ENCODE measurements around the gene MED25. TPM values are rescaled to one million over a fixed set of nuclear protein-coding genes. Genes with fewer than 3 reads are reported as not detected.

The MED25 gene
- total RNA-seq, 1 donor from 2014 or later = 40.1 TPM

DNA sequence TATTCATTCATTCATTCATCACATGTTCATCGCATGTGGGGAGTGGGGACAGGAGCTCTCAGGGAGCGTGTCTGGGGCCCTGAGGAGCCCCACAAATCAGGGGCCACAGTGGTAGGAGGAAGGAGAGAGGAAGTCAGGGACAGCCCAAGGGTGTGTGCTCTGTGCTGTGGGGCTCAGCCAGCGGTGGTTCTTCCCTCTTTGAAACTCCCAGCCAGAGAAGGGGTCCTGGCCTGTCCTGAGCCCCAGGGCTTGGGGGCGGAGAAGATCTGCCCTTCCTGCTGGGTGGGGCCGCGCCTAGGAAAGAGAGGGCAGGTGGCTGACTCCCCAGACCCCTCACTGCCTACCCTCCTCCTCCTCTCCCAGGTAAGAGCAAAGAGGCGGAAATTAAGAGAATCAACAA is 36.7 kb upstream of the MED25 start:
- H3K27ac Mint-ChIP-seq (ENCODE audit: unreplicated experiment) = peak overlapping the region; percentile 65
- H3K27me3 Mint-ChIP-seq (ENCODE audit: low read depth) = no peaks in the 10 kb centered on the region
- peaks cover 19% of the 10 kb centered on the region for H3K36me3 Mint-ChIP-seq (ENCODE audit: low read depth)
- peaks cover 9% of the 10 kb centered on the region for H3K4me1 Mint-ChIP-seq (ENCODE audit: low read depth)
- H3K9me3 Mint-ChIP-seq (ENCODE audit: low read depth) = no peaks in the 10 kb centered on the region
- H3K4me3 Mint-ChIP-seq (ENCODE audit: unreplicated experiment) = no peak overlapping the region
- DNase-seq (ENCODE audit: low spot score) = no peak
- TF ChIP-seq, protein P1, sequence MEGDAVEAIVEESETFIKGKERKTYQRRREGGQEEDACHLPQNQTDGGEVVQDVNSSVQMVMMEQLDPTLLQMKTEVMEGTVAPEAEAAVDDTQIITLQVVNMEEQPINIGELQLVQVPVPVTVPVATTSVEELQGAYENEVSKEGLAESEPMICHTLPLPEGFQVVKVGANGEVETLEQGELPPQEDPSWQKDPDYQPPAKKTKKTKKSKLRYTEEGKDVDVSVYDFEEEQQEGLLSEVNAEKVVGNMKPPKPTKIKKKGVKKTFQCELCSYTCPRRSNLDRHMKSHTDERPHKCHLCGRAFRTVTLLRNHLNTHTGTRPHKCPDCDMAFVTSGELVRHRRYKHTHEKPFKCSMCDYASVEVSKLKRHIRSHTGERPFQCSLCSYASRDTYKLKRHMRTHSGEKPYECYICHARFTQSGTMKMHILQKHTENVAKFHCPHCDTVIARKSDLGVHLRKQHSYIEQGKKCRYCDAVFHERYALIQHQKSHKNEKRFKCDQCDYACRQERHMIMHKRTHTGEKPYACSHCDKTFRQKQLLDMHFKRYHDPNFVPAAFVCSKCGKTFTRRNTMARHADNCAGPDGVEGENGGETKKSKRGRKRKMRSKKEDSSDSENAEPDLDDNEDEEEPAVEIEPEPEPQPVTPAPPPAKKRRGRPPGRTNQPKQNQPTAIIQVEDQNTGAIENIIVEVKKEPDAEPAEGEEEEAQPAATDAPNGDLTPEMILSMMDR (IDR thresholded peaks at IDR 0.05) = no peak

DNA sequence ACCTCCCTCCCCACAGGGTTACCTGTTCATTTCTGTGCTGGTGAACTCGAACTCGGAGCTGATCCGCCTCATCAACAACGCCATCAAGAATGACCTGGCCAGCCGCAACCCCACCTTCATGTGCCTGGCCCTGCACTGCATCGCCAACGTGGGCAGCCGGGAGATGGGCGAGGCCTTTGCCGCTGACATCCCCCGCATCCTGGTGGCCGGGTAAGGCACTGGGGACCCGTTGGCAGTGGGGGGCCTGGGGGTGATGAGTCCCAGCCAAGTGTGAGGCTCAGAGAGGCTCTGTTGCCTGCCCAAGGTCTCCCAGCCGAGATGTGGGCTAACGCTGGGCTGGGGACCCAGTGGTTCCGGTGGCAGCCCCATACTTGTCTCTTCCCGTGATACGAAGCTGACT is 35.6 kb upstream of the MED25 start:
- TF ChIP-seq, protein P1 (IDR thresholded peaks at IDR 0.05) = no peak
- peaks cover 19% of the 10 kb centered on the region for H3K36me3 Mint-ChIP-seq (ENCODE audit: low read depth)
- no peak overlapping the region for H3K4me3 Mint-ChIP-seq (ENCODE audit: unreplicated experiment)
- no peak for DNase-seq (ENCODE audit: low spot score)
- H3K27me3 Mint-ChIP-seq (ENCODE audit: low read depth) = no peaks in the 10 kb centered on the region
- H3K27ac Mint-ChIP-seq (ENCODE audit: unreplicated experiment) = no peak overlapping the region
- H3K4me1 Mint-ChIP-seq (ENCODE audit: low read depth) = peaks cover 13% of the 10 kb centered on the region
- H3K9me3 Mint-ChIP-seq (ENCODE audit: low read depth) = no peaks in the 10 kb centered on the region

DNA sequence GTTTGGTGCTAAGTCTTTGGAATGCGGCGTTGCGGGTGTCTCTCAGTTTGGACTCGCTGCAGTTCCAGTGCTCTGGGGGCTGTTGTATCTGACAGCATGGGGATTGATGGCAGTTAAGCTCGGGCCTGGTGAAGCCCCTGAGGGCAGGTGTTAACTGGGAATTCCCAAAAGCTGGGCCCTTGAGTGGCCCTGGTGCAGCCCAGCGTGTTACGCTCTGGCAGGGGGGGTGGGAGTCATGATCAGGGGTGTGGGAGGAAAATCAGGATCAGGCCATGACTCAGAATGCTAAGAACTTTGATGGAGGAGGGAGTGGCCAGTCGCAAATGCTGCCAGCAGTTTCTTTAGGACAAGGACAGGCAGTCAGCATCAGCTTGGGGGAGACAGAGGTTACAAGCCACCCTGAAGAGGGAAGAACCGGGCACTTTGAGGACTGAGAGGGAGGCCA is 31.7 kb upstream of the MED25 start:
- Mint-ChIP-seq H3K4me3 (ENCODE audit: unreplicated experiment) (no peak overlapping the region), H3K4me1 (ENCODE audit: low read depth) (peaks cover 13% of the 10 kb centered on the region), H3K9me3 (ENCODE audit: low read depth) (no peaks in the 10 kb centered on the region), H3K36me3 (ENCODE audit: low read depth) (peaks cover 27% of the 10 kb centered on the region), H3K27ac (ENCODE audit: unreplicated experiment) (peak overlapping the region; percentile 67), H3K27me3 (ENCODE audit: low read depth) (no peaks in the 10 kb centered on the region)
- DNase-seq (ENCODE audit: low spot score) = no peak
- TF ChIP-seq, protein P1 (IDR thresholded peaks at IDR 0.05) = no peak

DNA sequence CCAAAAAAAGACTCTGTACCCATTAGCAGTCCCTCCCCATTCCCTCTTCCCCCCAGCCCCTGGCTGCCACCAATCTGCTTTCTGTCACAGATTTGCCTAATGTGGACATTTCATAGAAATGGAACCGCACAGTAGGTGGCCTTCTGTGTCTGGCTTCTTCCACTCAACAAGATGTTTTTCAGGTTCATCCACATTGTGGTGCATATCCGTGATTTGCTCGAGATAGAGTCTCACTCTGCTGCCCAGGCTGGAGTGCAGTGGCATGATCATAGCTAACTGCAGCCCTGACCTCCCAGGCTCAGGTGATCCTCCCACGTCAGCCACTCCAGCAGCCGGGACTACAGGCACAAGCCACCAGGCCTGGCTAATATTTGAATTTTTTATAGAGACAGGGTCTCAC is 30.3 kb upstream of the MED25 start:
- Mint-ChIP-seq H3K9me3 (ENCODE audit: low read depth) (no peaks in the 10 kb centered on the region), H3K4me1 (ENCODE audit: low read depth) (peaks cover 13% of the 10 kb centered on the region)
- TF ChIP-seq, protein P1 (IDR thresholded peaks at IDR 0.05) = no peak

DNA sequence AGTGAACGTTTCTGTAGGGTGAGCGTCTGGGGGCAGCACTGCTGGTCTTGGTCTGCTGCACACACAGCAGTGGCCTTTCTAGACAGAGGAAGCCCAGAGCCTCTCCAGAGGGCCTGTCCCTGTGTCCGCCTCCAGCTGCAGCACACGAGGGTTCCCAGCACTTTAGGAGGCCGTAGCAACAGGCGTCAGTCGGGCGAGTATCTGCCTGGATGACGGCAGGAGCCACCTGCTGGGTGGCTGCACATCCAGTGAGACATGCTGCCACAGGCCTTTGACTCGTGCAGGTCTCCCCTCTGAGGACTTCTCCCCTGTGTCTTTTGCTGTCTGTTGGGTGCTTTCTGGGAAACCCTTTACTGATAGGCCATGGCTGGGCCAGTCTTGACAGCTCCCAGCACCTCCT is 29.2 kb upstream of the MED25 start:
- Mint-ChIP-seq H3K4me3 (ENCODE audit: unreplicated experiment) (no peak overlapping the region), H3K27ac (ENCODE audit: unreplicated experiment) (no peak overlapping the region), H3K36me3 (ENCODE audit: low read depth) (peaks cover 27% of the 10 kb centered on the region), H3K27me3 (ENCODE audit: low read depth) (no peaks in the 10 kb centered on the region), H3K9me3 (ENCODE audit: low read depth) (no peaks in the 10 kb centered on the region), H3K4me1 (ENCODE audit: low read depth) (peaks cover 17% of the 10 kb centered on the region)
- DNase-seq (ENCODE audit: low spot score) = no peak
- TF ChIP-seq, protein P1 (IDR thresholded peaks at IDR 0.05) = no peak

More for the DNA sequence above, 30.3 kb upstream of the MED25 start:
- DNase-seq (ENCODE audit: low spot score) = no peak
- no peak overlapping the region for H3K27ac Mint-ChIP-seq (ENCODE audit: unreplicated experiment)
- H3K36me3 Mint-ChIP-seq (ENCODE audit: low read depth) = peaks cover 32% of the 10 kb centered on the region
- no peak overlapping the region for H3K4me3 Mint-ChIP-seq (ENCODE audit: unreplicated experiment)
- H3K27me3 Mint-ChIP-seq (ENCODE audit: low read depth) = no peaks in the 10 kb centered on the region
